Activated CD8-positive, alpha-beta memory T cell treated with anti-CD3 and anti-CD28 coated beads, Interleukin-2, amount 50 U/mL, for 24 hours (primary cell): Measurements from ENCODE around the gene RPS6KA6.

Experiments used
- DNase-seq: peaks from one replicate; pipeline ENCODE4 v3.0.0-alpha.2; 2020; ENCODE audit errors: extremely low read depth

RPS6KA6 gene

GRCh38 chrX:84187533-84188319 lies at the start of gene RPS6KA6:
TSS of gene RPS6KA6 (minus strand) at chrX:84188199. CDS start at chrX:84187899, 300 bp downstream.
- DNase-seq, result no peak

GRCh38 chrX:84224741-84225140 lies 36.7 kb upstream of the RPS6KA6 start:
- no peak for DNase-seq

DNA sequence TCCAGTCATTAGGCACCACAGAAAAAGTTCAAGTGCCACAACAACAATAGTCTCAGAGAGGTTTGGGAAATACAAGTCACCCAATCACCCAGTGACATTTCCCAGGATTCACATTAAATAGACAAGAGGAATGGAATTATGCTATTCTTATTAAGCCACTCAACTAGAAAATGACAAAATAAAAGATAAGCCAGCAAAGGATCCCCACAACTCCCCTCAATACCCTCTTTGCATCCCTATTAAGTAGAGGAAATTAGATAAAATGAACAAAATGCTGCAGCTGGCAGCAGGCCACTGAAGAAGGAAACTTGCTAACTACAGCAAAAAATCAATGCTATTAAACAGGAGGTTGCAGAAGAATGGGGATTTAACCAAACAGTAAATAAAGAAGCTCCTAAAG lies 35.3 kb upstream of the RPS6KA6 start:
- DNase-seq, result no peak

- DNase-seq, result no peak
These were observed 33.2 kb upstream of the RPS6KA6 start for GRCh38 chrX:84221181-84221580.

GRCh38 chrX:84219551-84219950 lies 31.6 kb upstream of the RPS6KA6 start:
- DNase-seq, result no peak

- no peak for DNase-seq
These were observed 30.7 kb upstream of the RPS6KA6 start for GRCh38 chrX:84218726-84219125.

GRCh38 chrX:84216881-84217280 lies 28.9 kb upstream of the RPS6KA6 start:
- DNase-seq, result no peak

GRCh38 chrX:84216406-84216805 lies 28.4 kb upstream of the RPS6KA6 start:
- DNase-seq, result no peak

DNA sequence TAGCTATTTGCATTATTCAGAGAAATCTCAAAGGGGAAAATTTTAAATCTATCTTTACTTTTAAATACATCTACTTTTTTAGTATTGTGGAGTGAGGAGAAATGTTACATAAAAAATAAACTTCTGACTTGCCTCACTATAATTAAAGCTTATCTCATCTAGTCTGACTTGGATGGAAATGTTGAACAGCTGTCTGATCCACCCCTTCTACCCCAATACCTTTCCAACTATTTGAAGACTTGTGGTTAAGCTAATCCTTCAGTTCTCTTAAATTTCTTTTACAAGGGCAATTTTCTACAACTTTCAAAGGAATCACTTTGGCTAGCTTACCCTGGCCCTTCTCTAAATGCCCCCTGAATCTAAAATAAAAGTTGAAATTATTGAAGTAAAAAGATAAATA lies 17.3 kb upstream of the RPS6KA6 start:
- DNase-seq, result no peak

- no peak for DNase-seq
These were observed 11.7 kb upstream of the RPS6KA6 start for GRCh38 chrX:84199688-84200087.

DNA sequence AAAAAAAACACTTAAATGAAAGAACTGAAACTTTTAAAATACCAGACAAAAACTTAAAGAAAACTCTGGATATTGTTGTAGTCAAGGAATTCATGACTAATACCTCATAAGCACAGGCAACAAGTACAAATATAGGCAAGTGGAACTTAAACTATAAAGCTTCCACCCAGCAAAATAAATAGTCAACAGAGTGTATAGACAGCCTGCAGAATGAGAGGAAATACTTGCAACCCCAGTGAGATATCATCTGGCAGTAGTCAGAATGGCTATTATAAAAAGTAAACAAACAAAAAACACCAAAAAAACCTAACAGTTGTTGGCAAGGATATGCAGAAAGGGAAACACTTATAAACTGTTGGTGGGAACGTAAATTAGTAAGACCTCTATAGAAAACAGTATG lies 9.6 kb upstream of the RPS6KA6 start:
- DNase-seq, result no peak

DNA sequence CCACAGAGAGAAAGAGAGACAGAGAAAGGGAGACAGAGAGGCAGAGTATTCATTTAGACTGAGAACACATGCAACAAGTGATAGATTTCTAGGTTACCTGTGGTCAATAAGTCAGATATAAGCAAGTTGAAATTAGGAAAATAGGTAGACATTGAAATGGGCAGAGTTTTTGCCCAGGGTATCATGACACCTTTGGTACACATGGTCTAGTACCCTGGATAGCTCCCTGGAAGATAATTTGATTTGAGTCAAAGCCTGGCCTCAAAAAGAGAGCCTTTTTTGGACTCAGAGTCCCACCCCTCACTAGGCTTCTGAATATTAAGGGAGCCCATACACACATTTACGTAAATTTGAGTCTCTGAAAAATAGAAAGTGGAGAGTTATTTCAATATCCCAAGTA lies 4.0 kb upstream of the RPS6KA6 start:
- no peak for DNase-seq

DNA sequence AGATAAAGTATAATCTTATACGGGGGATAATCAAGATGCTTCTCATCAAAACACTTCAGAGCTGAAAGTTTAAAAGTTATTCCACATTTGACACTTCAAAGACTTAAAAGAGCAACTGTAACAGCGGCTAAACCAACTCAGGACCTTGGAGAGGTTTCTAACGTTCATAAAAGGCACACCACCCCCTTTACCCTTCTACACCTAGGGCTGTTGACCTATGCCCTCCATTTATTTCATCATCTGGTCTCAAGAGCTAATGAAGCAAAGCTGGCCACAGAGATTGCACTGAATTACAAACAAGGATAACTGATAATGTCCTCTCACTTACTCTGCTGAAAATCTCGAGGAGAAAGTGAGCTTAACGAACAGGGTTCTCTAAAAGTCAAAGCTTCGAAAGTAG lies 1.1 kb upstream of the RPS6KA6 start:
- no peak for DNase-seq

DNA sequence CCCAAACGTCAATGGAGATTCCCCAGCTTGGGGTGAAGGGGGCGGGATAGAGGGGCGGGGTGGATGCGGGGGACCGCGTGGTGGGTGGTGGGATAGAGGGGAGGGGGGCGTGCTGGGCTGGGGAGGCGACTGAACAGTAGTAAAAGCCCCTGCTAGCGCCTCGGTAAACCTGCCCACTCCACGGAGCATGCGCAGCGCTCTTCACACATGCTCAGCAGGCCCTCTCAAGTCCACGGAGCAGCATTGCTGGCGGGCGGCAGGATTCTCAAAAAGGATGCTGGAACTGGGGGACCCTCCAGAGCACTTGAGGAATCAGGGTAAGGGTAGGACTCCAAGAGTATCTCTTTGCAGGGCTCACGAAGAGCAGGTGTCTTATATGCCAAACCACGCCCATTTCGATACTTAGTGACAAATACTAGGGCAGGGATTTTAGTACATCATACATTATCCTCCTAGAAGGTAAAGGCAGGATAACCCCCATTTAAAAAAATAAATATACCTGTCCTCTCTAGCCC lies 378 bp upstream of the RPS6KA6 start:
- DNase-seq, result no peak

- no peak for DNase-seq
These were observed 1.1 kb downstream of the RPS6KA6 start for GRCh38 chrX:84186603-84187532.

GRCh38 chrX:84182516-84182915 lies 5.5 kb downstream of the RPS6KA6 start:
- DNase-seq, result no peak

GRCh38 chrX:84175958-84176357 lies 12.0 kb downstream of the RPS6KA6 start:
- no peak for DNase-seq

DNA sequence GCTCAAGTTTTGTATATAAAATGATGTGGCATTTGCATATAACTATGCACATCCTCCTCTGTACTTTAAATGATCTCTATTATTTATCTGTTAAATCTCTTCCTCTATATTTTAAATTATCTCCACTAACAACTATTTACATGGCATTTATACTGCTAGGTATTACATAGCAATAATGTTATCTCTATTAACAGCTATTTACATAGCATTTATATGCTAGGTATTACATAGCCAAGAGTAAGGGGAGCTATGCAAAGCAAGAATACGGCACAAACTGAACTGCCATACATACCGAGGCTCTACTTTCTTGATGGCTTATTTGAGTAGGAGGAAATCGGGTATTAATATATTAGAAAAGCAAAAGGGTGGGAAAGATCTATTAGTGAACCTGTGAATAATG lies 12.7 kb downstream of the RPS6KA6 start:
- DNase-seq, result no peak

DNA sequence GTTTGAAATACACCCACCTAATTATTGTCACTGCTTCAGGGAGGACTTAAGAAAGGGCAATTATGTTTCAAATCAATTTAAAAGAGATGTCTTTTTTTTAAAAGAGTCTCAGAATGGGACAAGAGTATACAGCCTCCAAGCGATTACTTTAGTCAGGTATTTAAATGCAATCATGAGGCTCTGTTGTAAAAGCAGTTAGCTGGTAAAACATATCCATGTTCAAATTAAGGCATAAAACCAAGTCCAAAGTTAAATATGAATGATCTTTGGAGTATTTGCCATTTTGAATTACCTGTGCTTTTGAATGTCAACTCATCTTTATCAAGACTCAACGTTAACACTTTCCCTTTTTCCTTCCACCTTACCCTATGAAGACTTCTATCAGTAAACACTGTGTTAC lies 13.7 kb downstream of the RPS6KA6 start:
- DNase-seq, result no peak

DNA sequence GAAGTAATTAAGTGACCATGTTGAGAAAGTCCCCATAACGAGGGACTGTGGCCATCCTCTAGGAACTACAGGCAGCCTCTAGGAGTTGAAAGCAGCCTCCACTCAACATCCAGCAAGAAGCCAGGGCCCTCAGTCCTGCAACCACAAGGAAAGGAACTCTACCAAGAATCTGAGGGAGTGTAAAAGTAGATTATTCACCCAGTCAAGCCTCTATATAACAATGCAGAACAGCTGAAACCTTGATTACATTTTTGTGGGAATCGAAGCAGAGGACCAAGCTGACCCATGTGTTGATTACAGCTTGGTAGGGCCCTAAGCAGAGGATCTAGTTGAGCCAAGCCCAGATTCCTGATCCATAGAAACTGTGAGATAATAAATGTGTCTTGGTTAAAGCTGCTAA lies 17.1 kb downstream of the RPS6KA6 start:
- no peak for DNase-seq

GRCh38 chrX:84168574-84168973 lies 19.4 kb downstream of the RPS6KA6 start:
- no peak for DNase-seq

DNA sequence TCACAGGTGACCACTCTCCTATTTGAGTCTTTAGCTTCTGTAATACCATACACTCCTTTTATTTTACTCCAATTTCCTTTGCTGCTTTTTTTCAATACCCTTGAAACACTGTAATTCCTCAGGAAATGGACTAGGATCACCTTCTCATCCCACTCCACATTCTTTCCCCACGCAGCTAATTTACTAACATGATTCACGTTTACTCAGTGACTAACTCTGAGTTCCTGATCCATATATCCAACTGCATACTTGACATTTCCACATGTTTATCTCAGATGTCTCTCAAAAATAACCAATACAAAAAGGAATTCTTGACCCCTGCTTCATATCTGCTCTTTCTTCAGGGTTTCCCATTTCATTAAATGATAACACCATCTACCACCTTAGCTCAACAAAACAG lies 19.9 kb downstream of the RPS6KA6 start:
- no peak for DNase-seq

- DNase-seq, result no peak
These were observed 22.3 kb downstream of the RPS6KA6 start for GRCh38 chrX:84165711-84166110.
